GM19240 (cell line): Measurements from ENCODE around the gene YTHDF1.

Experiments used
- DNase-seq: peaks from one replicate; pipeline ENCODE4 v3.0.0; 2011; ENCODE audit warnings: low spot score; ENCODE audit not compliant: insufficient read length

Gene YTHDF1

DNA sequence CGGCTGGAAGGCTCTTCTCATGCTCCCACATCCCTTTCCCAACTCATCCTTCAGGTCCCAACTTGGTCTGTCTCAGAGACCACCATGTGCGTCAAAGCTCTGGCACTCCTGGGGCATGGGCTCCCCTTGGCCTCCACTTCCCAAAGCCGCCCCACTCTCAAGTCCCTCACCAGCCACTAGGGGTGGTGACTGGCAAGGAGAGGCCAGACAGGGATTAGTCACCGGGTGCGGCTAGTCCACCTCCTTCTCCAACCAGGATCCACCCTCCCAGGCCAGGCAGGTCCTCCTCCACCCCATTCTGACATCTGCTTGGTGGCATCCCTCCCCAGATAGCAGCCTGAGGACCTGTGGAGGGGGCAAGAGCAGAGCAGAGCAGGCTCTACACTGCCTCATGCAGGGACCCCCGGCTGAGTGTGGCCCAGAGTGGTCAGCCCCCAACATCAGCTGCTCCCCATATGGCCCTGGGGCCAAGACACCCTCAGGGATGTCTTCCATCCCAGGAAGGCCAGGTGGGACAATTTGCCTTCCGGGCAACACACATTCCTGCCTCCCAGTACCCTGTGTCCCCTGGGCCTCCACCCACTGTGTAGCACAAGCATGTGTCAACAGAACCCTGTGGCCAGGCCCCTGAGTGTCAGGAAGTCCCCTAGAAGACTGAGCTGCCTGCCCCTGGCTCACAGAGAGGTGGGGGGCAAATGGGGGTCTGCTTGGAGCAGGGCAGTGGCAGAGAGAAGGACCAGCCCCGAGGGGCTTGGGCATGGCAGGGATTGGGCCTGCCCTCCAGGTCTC lies 29.2 kb downstream of the YTHDF1 start:
- DNase-seq = no peak

DNA sequence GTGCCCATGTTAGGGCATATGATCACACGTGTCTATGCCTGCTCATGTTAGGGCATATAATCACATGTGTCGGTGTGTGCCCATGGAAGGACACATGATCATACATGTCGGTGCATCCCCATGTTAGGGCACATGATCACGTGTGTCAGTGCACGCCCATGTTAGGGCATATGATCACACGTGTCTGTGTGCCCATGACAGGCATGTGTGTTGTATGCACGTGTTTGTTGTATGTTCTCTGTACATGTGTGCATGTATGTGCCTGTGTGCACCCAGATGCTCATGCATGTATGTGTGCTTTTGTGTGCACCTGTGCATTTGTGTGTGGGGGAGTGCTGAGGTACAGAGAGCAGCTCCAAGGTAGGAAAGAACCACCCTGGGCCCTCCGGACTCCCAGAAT lies 29.8 kb downstream of the YTHDF1 start:
- DNase-seq = no peak

DNA sequence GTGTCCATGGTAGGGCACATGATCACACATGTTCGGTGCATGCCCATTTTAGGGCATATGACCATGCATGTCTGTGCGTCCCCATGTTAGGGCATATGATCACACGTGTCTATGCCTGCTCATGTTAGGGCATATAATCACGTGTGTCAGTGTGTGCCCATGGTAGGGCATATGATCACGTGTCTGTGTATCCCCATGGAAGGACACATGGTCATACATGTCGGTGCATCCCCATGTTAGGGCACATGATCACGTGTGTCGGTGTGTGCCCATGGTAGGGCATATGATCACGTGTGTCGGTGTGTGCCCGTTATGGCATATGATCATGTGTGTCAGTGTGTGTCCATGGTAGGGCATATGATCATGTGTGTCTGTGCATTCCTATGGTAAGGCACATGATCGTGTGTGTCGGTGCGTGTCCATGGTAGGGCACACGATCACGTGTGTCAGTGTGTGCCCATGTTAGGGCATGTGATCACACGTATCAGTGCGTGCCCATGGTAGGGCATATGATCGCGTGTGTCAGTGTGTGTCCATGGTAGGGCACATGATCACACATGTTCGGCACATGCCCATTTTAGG lies 30.6 kb downstream of the YTHDF1 start:
- no peak for DNase-seq

DNA sequence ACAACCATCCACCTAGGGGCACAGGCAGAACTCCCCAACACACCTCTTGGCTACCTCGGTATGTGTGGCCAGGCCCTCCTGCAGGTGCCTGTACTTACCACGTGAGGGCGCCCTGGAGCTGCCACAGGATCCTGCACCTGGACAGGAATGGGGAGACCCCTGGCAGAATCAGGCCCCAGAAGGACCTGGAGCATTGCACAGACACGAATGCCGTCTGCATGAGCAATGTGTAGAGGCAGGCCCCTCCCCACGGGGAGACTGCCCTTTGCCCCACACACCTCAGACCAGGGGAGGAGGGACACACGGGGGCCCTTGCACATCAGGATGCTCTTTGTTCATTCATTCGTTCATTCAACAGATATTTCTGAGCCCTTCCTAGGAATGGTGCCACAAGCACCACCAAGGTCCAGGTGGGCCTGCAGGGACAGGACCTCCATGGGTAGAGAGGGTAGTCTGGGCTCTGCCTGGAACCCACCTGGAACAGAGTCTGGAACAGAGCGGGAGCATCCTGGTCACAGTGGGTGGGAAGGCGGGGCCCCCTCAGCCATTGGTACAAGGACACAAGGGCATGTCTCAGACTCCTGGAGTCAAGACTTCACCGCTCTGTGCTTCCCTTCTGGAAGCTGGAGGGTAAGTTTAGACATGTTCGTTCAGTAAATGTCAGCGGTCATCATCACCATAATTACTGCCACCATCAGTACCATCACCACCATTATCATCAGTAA lies 32.3 kb downstream of the YTHDF1 start:
- DNase-seq = peak; percentile 73

DNA sequence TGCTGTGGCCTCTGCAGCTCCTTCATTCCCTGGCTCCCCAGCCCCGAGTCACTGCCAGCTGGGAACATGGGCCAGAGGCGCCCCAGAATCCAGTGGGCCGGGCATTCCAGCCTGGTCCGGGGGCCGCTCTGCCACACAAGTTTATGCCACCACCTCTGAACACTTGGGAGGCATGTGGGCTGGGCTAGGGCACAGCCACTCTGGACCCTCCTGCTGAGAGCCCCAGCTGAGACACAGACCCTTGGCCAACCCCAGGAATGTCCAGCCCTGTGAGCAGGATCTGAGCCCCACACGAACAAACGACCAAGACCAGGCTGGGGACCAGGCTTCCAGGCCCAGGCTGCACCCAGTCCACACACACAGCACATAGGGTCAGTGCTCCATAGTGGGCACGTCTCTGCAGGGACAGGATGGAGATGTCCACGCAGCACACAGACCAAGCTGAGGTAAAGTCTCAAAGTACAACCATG lies 33.0 kb downstream of the YTHDF1 start:
- no peak for DNase-seq

DNA sequence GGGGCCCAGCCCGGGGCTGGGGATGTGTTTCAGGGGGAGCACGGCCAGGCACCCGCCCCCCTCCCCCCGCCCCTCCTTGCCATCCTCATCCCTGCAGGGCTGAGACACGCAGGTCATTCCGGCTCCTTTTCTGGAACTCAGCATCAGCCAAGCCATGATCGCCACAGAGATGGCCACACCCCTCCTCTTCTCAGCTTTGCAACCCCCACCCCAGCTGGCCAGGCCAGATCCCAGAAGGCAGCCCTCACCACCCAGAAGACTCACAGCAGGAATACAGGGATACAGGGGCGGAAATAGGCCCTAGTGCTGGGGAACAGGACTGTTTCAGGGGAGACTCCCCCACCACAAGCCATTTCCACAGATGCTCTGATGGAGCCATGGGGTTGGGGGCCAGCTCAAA lies 33.5 kb downstream of the YTHDF1 start:
- no peak for DNase-seq

DNA sequence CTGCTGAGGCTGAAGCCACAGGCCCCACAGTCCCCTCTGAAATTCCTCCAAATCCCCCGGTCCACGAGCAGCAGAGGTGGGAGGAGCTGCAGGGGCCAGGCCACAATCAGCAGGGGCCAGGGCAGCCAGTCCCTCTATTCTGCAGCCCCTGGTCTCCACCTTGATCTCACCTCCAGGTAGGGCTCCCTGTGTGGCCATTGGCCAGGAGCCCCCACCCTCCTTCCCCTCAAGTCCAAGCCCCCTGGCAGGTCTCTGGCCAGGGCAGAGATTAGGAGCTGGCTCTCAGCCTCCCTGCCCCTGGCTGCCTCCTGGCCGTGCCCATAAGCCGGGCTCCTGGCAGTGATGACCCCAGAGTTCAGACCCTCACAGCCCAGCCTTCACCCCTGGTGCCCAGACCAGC lies 34.7 kb downstream of the YTHDF1 start:
- no peak for DNase-seq

DNA sequence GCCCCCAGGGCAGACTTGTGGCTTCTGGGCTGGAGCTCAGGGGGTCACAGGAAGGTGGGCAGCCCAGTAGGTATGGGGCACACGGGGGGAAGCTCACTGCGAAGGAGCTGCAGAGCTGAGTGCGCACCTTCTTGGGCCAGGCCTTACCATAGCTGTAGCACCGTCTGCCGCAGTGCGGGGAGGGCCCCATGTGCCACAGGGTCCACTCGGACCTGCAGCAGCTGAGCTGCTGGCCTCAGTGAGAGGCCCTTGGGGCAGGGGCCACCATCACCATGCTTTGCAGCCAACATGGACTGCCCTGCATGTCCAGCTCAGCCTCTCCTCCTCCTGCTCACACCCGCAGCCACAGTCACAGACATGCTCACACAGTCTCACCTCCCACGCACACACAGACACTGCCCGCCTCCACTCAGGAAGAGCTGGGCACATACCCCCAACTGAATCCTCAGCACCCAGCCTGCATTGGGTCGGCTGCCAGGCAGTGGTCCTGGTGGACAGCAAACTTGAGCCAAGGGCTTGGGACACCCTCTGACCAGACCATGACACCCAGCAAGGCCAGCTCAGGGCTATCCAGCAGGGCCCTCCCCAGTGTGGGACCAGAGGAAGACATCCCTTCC lies 35.3 kb downstream of the YTHDF1 start:
- DNase-seq = no peak

DNA sequence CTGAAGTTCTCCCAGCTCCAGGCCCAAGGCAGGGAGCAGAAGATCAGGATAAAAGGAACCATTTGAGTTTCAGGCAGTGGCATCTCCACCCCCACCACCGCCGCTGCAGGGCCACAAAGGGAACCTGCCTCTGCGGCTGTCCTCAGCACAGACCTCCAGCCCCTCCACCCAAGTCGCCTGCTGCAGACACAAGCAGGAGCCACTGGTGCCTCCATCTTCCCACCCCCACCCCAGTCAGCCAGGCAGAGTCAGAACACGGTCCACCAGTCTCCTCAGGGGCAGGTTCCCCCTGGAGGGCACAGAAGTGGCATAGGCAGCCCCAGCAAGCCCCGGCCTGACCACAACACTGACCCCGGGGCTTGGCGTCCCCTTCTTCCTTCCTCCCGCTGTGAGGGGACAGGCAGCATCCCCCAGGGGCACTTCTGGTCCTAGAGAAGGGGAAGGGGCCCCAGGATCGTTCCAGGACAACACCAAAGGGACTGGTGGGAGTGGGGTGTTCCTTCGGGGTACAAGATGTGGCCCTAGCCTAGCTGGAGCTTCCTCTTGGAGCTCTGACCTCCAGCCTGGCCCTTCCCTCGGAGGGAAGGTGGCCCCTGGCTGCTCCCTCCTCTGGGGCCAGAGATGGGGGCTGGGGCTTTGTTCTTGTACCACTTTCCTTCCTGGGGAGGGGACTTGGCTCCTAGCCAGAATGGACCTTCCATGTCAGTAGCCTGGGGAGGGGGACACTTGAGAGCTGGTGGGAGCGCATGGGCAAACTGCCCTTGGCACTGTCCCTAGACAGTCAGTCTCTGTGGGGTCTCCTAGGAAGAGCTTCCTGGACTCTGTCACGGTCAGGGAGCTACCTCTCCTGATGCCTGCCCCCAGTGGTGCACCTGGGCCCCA lies 36.0 kb downstream of the YTHDF1 start:
- no peak for DNase-seq

DNA sequence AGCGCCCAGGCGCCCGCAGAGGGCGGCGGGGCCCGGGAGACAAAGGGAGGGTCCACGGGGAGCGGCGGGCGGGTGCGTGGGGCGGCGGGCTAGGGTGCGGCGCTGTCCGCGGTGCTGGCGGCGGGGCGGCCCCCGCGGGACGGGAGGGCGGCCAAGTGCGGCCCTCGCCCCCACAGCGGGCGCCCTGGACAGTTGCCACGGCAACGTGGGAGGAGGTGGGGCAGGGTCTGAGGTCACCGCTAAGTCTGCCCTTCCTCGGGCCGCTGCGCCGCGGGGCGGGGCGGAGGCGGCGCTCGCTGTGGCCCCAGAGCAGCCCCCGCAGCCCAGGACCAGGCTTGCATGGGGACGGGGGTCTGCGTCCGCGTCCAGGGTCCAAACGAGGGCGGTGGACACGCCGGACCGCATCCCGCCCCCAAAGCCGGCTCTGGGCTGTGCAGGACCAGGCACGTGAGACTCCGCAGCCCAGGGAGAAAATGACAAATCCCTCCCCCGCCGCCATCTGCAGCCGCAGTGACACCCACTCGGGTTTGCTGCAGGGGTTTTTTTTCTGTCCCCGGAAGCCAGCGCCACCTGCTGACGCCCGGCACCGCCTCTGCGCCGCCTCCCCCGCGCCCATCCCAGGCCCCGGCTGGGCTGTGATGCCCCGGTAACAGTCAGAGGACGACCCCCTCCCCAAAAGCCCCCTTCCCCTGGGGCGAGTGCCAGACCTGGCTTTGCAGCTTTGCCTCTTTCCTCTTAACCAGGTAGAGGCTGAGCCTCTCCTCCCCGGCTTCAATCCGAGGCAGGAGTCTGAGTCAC lies 36.8 kb downstream of the YTHDF1 start:
- peak; percentile 75 for DNase-seq

DNA sequence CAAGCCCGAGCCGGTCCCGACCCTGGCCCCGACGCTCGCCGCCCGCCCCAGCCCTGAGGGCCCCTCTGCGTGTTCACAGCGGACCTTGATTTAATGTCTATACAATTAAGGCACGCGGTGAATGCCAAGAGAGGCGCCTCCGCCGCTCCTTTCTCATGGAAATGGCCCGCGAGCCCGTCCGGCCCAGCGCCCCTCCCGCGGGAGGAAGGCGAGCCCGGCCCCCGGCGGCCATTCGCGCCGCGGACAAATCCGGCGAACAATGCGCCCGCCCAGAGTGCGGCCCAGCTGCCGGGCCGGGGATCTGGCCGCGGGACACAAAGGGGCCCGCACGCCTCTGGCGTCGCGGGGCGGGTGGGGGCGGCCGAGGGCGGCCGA lies 37.5 kb downstream of the YTHDF1 start:
- no peak for DNase-seq

DNA sequence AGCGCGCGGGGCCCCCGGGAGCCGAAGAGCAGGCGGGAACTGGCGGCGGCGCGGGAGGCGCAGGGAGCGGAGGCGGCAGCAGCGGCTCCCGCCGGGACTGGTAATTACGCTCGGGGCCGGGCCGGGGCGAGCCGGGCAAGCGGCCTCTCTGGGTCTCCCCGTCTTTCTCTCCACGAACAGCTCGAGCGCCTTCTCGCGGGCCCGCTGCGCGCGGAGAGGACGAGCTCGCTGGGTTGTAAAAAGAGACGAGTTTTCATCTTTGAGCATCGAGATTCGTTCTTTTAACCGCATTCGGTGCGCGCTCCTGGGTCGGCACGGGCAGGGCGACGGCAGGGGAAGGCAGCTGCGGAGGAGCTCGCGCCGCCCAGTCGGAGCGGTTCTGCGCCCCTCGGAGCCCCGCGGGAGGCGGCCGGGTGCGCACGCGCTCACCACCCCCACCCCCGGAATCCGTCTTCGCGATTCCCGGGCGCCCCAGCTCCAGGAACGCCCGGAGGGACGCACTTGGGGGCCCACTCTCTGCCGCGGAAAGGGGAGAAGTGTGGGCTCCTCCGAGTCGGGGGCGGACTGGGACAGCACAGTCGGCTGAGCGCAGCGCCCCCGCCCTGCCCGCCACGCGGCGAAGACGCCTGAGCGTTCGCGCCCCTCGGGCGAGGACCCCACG lies 38.0 kb downstream of the YTHDF1 start:
- no peak for DNase-seq

DNA sequence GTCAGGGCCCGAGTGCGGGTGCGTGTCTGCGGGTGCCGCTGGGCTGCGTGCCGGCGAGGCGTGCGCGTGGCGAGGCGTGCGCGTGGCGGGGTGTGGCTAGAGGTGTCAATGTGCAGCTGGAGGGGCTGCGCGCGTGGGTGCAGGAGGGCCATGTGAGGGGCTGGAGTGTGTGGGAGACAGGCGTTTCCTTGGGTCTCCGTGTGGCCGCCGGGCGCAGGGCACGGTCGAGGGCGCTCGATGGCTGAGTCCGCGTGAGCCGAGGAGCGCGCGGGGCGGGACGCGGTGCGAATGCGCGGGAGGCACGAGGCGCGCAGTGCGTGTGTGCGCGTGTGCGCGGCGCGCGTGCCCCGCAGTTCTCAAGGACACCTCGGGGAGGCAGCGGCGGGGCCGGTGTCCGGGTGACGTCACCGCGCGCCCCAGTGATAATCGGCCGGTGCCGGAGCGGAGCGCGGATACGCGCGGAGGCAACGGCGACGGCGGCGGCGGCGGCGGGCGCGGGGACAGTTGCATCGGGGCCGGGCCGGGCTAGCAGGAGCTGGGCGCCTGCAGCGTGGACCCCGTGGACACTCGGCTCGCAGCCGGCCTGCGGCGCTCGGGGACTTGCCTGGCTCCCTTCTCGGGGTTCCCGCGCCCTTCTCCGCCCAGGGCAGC lies 38.7 kb downstream of the YTHDF1 start:
- DNase-seq = no peak

DNA sequence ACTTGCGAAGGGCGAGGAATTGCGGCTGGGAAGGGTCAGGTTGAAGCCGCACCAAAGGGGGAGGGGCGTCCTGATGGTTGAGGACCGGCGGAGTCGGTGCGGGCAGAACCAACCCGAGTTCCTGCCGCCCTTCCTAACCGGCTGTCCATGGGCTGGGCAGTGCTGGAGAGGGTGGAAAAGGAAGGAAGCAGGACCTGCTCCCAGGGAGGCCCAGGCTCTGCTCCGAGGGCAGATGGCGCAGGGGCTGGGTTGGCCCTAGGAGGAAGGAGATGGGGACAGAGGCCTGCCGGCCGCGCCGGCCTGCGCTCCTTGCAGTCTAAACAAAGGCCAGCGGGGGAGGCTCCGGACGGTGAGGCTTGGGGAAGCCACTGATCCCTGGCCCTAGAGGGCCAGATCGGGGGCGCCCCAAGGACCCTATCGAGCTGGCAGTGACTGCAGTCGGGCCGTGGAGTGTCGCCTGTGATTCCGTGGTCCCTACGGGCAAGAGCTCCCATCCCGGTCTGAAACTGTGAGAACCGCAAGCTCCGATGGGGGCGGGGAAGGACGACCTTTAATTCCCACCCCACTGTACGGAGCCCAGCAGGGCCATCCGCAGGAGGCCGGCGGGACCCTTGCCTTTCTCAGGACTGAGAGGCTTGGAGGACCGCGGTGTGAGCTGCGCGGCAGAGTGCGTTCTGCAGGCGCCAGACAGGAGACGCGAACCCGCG lies 39.4 kb downstream of the YTHDF1 start:
- no peak for DNase-seq

DNA sequence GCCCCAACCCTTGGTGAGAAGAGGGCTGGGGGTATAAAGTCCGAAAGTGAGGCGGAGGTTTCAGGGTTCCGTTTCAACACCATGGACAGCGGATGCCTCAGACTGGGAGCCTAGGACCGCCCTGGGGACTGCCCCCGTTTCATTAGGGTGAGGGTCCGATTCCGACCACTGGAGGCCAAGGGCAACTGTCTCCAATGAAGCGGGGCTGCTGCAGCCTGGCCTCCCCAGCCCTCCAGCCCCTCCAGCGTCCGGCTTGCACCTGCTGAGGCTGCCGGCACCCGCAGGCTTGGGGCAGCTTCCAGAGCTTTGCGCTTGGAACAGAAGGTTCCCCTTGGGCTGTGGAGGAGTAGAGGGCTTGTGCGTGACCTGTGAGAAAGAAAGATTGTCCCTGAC lies 39.9 kb downstream of the YTHDF1 start:
- no peak for DNase-seq

DNA sequence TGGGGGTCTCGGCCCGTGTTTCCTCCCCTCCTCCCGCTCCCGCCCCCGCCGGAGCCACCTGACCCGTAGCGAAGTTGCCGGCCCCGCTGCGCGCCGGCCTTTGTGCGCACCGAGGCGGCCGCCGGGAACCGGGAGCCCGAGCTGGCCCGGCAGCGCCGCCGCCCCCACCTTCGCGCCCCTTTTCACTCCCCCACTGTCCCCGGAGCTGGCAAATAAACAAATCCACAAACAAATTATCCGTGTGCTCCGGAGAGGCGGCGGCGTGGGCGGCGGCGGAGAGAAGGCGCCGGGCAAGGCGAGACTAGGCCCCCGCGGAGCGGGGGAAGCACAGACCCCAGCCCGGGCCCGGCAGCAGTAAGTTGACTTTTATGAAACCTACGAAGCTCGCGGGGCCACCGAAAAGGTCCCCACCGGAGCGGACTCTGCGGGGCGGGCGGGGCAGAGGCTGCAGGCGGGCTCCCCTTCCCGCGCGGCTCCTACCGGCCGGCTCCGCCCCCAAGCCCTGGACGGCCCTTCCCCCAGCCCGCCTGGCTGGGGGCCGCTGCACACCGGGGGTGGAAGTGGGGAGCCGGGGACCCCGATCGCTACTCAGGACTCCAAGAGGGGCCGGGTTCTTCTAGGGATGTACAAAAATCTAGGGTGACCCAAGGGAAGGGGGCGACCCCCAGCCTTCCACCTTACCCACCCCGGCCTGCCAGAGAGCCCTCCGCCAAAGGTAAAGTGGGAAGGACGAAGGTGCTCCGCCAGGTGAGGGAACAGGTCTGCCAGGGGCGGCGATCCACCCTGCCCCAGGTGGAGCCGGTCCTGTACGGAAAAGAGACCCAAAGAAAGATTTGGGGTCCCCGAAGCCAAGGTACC lies 40.7 kb downstream of the YTHDF1 start:
- no peak for DNase-seq

DNA sequence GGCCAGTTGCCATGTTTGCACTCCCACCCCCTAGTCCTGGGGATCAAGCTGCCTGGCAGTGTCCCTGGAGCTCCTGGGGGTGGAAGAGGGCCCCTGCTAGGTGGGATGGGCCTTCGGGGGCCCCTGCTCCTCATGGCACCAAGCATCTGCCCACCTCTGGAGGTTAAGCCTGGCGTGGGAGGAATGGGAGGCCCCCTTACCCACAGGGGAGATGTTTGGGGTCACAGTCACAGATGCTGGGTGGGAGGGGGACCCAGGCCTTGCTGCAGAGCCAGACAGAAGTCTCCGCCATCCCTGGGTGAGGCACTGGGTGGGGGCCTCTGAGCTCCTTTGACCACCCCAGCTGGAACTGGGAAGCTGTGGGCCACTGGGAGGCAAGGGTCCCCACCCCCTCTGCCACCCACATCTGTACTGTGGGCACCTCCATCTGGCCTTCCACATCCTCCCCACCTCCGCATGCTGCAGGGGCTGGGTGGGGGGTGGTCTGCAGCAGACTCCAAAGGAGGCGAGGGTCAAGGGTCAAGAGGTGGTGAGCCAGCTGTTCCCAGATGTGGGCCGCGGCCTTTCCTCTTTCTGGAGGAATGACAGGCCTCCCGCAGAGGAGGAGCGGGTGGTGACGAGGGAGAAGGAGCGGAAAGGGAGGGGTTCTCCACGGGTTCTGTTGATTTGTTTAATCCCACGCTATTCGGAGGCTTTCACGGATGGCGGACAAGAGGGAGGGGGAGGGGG lies 41.5 kb downstream of the YTHDF1 start:
- DNase-seq = no peak
